OCI-LY7 (cell line): Measurements from ENCODE around the gene FOXD2.

Experiments used
- EZH2phosphoT487 ChIP-seq: fragments of 200-600 bp; sonication (generic); IDR thresholded peaks from 2 replicates; pipeline ENCODE4 v1.6.1; 2018; ENCODE audit warnings: low read depth, borderline replicate concordance, mild to moderate bottlenecking, mixed run types, antibody characterized with exemption, low read length, moderate library complexity, mixed read lengths
- TF ChIP-seq, protein P1 (sequence below): fragments of 200-600 bp; sonication (generic); conservative IDR thresholded peaks from 2 replicates; pipeline ENCODE4 v1.5.1; 2014; ENCODE audit warnings: mild to moderate bottlenecking, antibody characterized with exemption, low read length, moderate library complexity, mixed read lengths

DNA sequence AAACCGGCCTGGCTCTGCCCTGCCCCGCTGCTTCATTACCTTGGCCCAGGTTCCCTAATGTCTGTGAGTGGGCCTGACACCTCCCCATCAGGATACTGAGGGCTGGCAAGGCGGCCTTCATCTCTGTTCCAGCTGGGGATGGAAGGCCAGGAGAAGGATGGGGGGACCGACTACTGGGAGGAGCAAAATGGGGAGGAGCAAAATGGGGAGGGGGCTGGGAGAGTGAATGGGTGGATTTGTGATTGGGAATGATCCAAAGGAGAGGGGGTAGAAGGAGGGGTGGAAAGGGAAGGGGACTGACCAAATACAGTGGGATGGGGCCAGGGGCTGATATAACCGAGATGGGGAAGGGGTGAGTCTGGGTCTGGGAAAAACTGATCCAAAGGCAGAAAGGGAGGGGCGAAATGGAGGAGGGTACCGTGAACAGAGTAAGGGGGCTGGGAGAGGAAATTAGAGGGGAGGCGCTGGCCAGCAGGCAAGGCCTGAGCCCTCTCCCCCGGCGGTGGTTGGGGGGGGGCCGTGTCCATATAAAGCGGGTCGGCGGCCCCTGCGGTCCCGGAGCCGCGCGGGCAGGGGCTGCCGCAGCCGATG, 22.0 kb upstream of the FOXD2 start, which contains the start of gene FOXE3:
- TF ChIP-seq, protein P1, sequence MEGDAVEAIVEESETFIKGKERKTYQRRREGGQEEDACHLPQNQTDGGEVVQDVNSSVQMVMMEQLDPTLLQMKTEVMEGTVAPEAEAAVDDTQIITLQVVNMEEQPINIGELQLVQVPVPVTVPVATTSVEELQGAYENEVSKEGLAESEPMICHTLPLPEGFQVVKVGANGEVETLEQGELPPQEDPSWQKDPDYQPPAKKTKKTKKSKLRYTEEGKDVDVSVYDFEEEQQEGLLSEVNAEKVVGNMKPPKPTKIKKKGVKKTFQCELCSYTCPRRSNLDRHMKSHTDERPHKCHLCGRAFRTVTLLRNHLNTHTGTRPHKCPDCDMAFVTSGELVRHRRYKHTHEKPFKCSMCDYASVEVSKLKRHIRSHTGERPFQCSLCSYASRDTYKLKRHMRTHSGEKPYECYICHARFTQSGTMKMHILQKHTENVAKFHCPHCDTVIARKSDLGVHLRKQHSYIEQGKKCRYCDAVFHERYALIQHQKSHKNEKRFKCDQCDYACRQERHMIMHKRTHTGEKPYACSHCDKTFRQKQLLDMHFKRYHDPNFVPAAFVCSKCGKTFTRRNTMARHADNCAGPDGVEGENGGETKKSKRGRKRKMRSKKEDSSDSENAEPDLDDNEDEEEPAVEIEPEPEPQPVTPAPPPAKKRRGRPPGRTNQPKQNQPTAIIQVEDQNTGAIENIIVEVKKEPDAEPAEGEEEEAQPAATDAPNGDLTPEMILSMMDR: no peak
- TF ChIP-seq EZH2phosphoT487: no peak
